ENCODE measurements around the gene PACSIN1.
A peak's percentile ranks its signal among the peaks of the same experiment; 100 is the strongest.

PACSIN1 gene

DNA sequence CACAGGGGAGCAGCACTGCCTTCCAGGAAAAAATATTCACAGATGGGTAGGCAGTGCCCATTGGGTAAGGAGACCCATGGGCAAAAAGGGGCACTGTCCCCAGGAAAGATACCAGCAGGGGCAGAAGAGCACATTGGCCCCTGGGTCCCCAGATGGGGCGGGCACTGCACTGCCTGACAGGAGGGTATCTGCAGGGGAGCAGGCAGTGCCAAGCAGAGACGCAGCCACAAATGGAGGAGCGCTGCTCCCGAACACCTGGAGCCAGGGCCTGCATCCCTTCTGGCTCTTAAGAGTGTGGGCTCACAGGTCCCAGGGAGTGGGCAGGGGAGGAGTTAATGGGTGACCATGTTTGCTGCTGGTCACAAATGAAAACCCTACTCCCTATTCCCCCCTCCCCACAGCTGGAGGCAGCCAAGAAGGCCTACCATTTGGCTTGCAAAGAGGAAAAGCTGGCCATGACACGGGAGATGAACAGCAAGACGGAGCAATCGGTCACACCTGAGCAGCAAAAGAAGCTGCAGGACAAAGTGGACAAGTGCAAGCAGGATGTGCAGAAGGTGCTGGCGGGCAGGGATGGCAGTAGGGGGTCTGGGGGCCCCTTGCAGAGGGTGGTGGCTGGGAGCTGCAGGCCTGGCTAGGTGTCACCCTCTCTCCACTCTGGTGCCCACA lies 63.3 kb downstream of the PACSIN1 start:
- no peak overlapping the region for H3K4ac ChIP-seq (ENCODE audit: low read depth in 1 of 2, low read length in 2 of 2)
- no peak for DNase-seq
- no peak overlapping the region for H3K14ac ChIP-seq (ENCODE audit: low read length in 2 of 2)
- no peak overlapping the region for H2AK5ac ChIP-seq (ENCODE audit: low read length, severe bottlenecking)
- no peak overlapping the region for H3K9ac ChIP-seq (ENCODE audit: low read length)
- no peak overlapping the region for H2BK5ac ChIP-seq (ENCODE audit: low read depth, low read length, poor library complexity, severe bottlenecking)
- 84% methylated on average over 6 of the region's 8 CpGs for WGBS
- H4K8ac ChIP-seq (ENCODE audit: low read length): no peak overlapping the region
- peak overlapping the region in 1 of 2 experiments; percentile 27 for H3K23ac ChIP-seq (ENCODE audit: low read length in 2 of 2)
- no peak overlapping the region for H2AFZ ChIP-seq (ENCODE audit: low read depth, low read length)
- no peaks in the 10 kb centered on the region for H3K36me3 ChIP-seq (ENCODE audit: control insufficient read depth in 1 of 2, insufficient read depth in 2 of 2, low read depth in 1 of 2, low read length in 2 of 2)
- no peak overlapping the region for H2BK12ac ChIP-seq (ENCODE audit: low read length in 2 of 2)
- H4K91ac ChIP-seq (ENCODE audit: low read length): no peak overlapping the region
- no peak overlapping the region for H2BK15ac ChIP-seq (ENCODE audit: low read depth, poor library complexity, severe bottlenecking)
- H3K18ac ChIP-seq (ENCODE audit: low read depth in 1 of 2, low read length in 2 of 2): no peak overlapping the region
- H3K9me3 ChIP-seq (ENCODE audit: control insufficient read depth, low read length): no peaks in the 10 kb centered on the region
- H3K27me3 ChIP-seq (ENCODE audit: control insufficient read depth in 1 of 2, insufficient read depth in 1 of 2, low read length in 2 of 2): peaks cover 16 to 42% of the 10 kb centered on the region in 2 experiments
- no peak overlapping the region for H3K4me3 ChIP-seq (ENCODE audit: insufficient read depth in 1 of 2, low read depth in 1 of 2, low read length in 2 of 2)
- H2BK120ac ChIP-seq (ENCODE audit: low read depth, low read length): no peak overlapping the region
- no peaks in the 10 kb centered on the region for H3K79me1 ChIP-seq (replicated peaks; ENCODE audit: low read length, poor library complexity, severe bottlenecking)
- H3K4me1 ChIP-seq (ENCODE audit: control insufficient read depth, insufficient read depth, low read depth, low read length): peaks cover 9% of the 10 kb centered on the region
- H3K4me2 ChIP-seq (ENCODE audit: low read length, poor library complexity, severe bottlenecking): no peak overlapping the region
- H3K27ac ChIP-seq (ENCODE audit: low read length, poor library complexity, severe bottlenecking): no peak overlapping the region

DNA sequence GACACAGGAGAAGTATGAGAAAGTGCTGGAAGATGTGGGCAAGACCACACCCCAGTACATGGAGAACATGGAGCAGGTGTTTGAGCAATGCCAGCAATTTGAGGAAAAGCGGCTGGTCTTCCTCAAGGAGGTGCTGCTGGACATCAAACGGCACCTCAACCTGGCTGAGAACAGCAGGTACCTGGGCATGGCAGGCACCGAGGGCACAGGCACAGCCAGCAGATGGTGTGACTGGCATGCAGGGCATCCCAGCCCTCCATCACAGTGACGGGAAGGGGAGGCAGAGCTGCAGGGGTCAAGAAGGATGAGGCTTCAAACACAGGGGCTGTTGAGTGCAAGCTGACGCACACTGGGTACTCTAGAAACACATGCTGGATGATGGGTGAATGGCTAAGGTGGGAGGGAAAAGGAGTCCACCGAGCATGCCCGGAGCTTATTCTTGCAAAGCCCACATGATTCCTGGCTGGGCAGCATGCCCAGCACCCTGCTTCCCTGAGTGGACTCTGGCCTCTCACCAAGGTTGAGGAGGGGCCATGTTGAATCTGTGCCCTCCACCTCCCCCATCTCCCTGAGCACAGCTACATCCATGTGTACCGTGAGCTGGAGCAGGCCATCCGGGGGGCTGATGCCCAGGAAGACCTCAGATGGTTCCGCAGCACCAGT lies 63.9 kb downstream of the PACSIN1 start:
- Histone ChIP-seq H3K9ac (ENCODE audit: low read length) (no peak overlapping the region), H3K27ac (ENCODE audit: low read length, poor library complexity, severe bottlenecking) (no peak overlapping the region), H2AFZ (ENCODE audit: low read depth, low read length) (no peak overlapping the region), H3K9me3 (ENCODE audit: control insufficient read depth, low read length) (no peaks in the 10 kb centered on the region), H3K27me3 (ENCODE audit: control insufficient read depth in 1 of 2, insufficient read depth in 1 of 2, low read length in 2 of 2) (peaks cover 16 to 42% of the 10 kb centered on the region in 2 experiments), H3K4me1 (ENCODE audit: control insufficient read depth, insufficient read depth, low read depth, low read length) (peaks cover 9% of the 10 kb centered on the region), H2AK5ac (ENCODE audit: low read length, severe bottlenecking) (no peak overlapping the region), H3K4ac (ENCODE audit: low read depth in 1 of 2, low read length in 2 of 2) (no peak overlapping the region), H3K14ac (ENCODE audit: low read length in 2 of 2) (no peak overlapping the region), H4K8ac (ENCODE audit: low read length) (no peak overlapping the region), H2BK12ac (ENCODE audit: low read length in 2 of 2) (no peak overlapping the region), H3K23ac (ENCODE audit: low read length in 2 of 2) (no peak overlapping the region), H2BK120ac (ENCODE audit: low read depth, low read length) (no peak overlapping the region), H3K4me2 (ENCODE audit: low read length, poor library complexity, severe bottlenecking) (no peak overlapping the region), H3K18ac (ENCODE audit: low read depth in 1 of 2, low read length in 2 of 2) (no peak overlapping the region), H2BK15ac (ENCODE audit: low read depth, poor library complexity, severe bottlenecking) (no peak overlapping the region), H2BK5ac (ENCODE audit: low read depth, low read length, poor library complexity, severe bottlenecking) (no peak overlapping the region), H3K79me1 (replicated peaks; ENCODE audit: low read length, poor library complexity, severe bottlenecking) (no peaks in the 10 kb centered on the region), H3K4me3 (ENCODE audit: insufficient read depth in 1 of 2, low read depth in 1 of 2, low read length in 2 of 2) (no peak overlapping the region), H3K36me3 (ENCODE audit: control insufficient read depth in 1 of 2, insufficient read depth in 2 of 2, low read depth in 1 of 2, low read length in 2 of 2) (no peaks in the 10 kb centered on the region), H4K91ac (ENCODE audit: low read length) (peak overlapping the region; percentile 43)
- no peak for DNase-seq
- 86% methylated on average over 9 of the region's 10 CpGs for WGBS

DNA sequence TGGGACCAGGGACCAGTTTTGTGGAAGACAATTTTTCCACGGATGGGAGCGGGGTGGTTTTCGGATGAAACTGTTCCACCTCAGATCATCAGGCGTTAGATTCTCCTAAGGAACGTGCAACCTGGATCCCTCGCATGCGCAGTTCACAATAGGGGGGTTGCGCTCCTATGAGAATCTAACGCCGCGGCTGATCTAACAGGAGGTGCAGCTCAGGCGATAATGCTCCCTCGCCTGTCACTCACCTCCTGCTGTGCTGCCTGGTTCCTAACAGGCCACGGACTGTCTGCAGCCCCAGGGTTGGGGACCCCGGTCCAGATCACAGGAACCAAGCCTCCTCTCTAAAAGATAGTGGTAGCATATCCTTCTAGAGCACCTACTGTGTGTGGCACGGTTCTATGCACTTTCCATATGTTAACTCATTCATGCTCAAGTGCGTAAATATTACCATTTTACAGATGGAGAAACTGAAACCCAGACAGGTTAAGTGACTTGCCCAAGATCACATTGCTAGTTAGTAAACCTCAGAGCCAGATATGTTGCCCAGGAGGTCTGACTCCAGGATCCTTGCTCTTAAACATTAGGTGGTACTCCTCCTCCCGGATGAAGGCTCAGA lies 65.0 kb downstream of the PACSIN1 start:
- H3K14ac ChIP-seq (ENCODE audit: low read length in 2 of 2): no peak overlapping the region
- 91% methylated on average over 18 of the region's 18 CpGs for WGBS
- DNase-seq: no peak
- H2BK5ac ChIP-seq (ENCODE audit: low read depth, low read length, poor library complexity, severe bottlenecking): no peak overlapping the region
- H3K4ac ChIP-seq (ENCODE audit: low read depth in 1 of 2, low read length in 2 of 2): no peak overlapping the region
- H4K8ac ChIP-seq (ENCODE audit: low read length): no peak overlapping the region
- H3K27me3 ChIP-seq (ENCODE audit: control insufficient read depth in 1 of 2, insufficient read depth in 1 of 2, low read length in 2 of 2): peaks cover 16 to 44% of the 10 kb centered on the region in 2 experiments
- no peak overlapping the region for H3K4me3 ChIP-seq (ENCODE audit: insufficient read depth in 1 of 2, low read depth in 1 of 2, low read length in 2 of 2)
- H3K18ac ChIP-seq (ENCODE audit: low read depth in 1 of 2, low read length in 2 of 2): no peak overlapping the region
- no peak overlapping the region for H4K91ac ChIP-seq (ENCODE audit: low read length)
- no peak overlapping the region for H3K4me2 ChIP-seq (ENCODE audit: low read length, poor library complexity, severe bottlenecking)
- no peaks in the 10 kb centered on the region for H3K36me3 ChIP-seq (ENCODE audit: control insufficient read depth in 1 of 2, insufficient read depth in 2 of 2, low read depth in 1 of 2, low read length in 2 of 2)
- H3K27ac ChIP-seq (ENCODE audit: low read length, poor library complexity, severe bottlenecking): no peak overlapping the region
- H2AK5ac ChIP-seq (ENCODE audit: low read length, severe bottlenecking): no peak overlapping the region
- no peaks in the 10 kb centered on the region for H3K9me3 ChIP-seq (ENCODE audit: control insufficient read depth, low read length)
- no peak overlapping the region for H3K23ac ChIP-seq (ENCODE audit: low read length in 2 of 2)
- H2BK120ac ChIP-seq (ENCODE audit: low read depth, low read length): no peak overlapping the region
- H3K4me1 ChIP-seq (ENCODE audit: control insufficient read depth, insufficient read depth, low read depth, low read length): peaks cover 9% of the 10 kb centered on the region
- H2BK15ac ChIP-seq (ENCODE audit: low read depth, poor library complexity, severe bottlenecking): no peak overlapping the region
- H3K9ac ChIP-seq (ENCODE audit: low read length): no peak overlapping the region
- H2AFZ ChIP-seq (ENCODE audit: low read depth, low read length): no peak overlapping the region
- H2BK12ac ChIP-seq (ENCODE audit: low read length in 2 of 2): no peak overlapping the region
- H3K79me1 ChIP-seq (replicated peaks; ENCODE audit: low read length, poor library complexity, severe bottlenecking): no peaks in the 10 kb centered on the region

DNA sequence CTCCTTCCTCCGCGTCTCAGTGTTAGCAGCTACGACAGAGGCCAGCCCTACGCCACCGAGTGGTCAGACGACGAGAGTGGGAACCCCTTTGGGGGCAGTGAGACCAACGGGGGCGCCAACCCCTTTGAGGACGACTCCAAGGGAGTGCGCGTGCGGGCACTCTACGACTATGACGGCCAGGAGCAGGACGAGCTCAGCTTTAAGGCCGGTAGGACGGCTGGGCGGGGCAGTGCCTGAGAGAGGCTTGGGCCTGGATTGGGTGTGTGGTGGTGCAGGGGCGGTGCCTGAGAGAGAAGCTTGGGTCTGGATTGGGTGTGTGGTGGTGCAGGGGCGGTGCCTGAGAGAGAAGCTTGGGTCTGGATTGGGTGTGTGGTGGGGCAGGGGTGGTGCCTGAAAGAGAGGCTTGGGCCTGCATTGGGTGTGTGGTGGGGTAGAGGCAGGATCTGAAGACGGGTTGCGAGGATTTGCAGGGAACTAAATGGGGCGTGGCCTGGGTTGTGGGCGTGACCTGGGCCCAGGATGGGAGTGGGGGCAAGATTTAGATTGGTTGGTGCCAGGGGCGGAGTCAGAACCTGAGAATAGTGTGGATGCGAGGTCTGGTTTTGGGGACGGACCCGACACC lies 65.8 kb downstream of the PACSIN1 start:
- H2AFZ ChIP-seq (ENCODE audit: low read depth, low read length): no peak overlapping the region
- no peak overlapping the region for H2BK5ac ChIP-seq (ENCODE audit: low read depth, low read length, poor library complexity, severe bottlenecking)
- H3K23ac ChIP-seq (ENCODE audit: low read length in 2 of 2): no peak overlapping the region
- H3K4me1 ChIP-seq (ENCODE audit: control insufficient read depth, insufficient read depth, low read depth, low read length): peaks cover 9% of the 10 kb centered on the region
- H3K4me3 ChIP-seq (ENCODE audit: insufficient read depth in 1 of 2, low read depth in 1 of 2, low read length in 2 of 2): no peak overlapping the region
- no peak overlapping the region for H3K4ac ChIP-seq (ENCODE audit: low read depth in 1 of 2, low read length in 2 of 2)
- no peak overlapping the region for H2BK12ac ChIP-seq (ENCODE audit: low read length in 2 of 2)
- H3K79me1 ChIP-seq (replicated peaks; ENCODE audit: low read length, poor library complexity, severe bottlenecking): no peaks in the 10 kb centered on the region
- no peak overlapping the region for H3K27ac ChIP-seq (ENCODE audit: low read length, poor library complexity, severe bottlenecking)
- WGBS: 80% methylated on average over 29 of the region's 29 CpGs
- H4K8ac ChIP-seq (ENCODE audit: low read length): no peak overlapping the region
- H3K18ac ChIP-seq (ENCODE audit: low read depth in 1 of 2, low read length in 2 of 2): no peak overlapping the region
- no peak overlapping the region for H3K14ac ChIP-seq (ENCODE audit: low read length in 2 of 2)
- H3K9me3 ChIP-seq (ENCODE audit: control insufficient read depth, low read length): no peaks in the 10 kb centered on the region
- no peak for DNase-seq
- H3K4me2 ChIP-seq (ENCODE audit: low read length, poor library complexity, severe bottlenecking): no peak overlapping the region
- no peak overlapping the region for H4K91ac ChIP-seq (ENCODE audit: low read length)
- H3K36me3 ChIP-seq (ENCODE audit: control insufficient read depth in 1 of 2, insufficient read depth in 2 of 2, low read depth in 1 of 2, low read length in 2 of 2): no peaks in the 10 kb centered on the region
- H3K9ac ChIP-seq (ENCODE audit: low read length): peak overlapping the region; percentile 45
- H2AK5ac ChIP-seq (ENCODE audit: low read length, severe bottlenecking): no peak overlapping the region
- peaks cover 16 to 49% of the 10 kb centered on the region in 2 experiments for H3K27me3 ChIP-seq (ENCODE audit: control insufficient read depth in 1 of 2, insufficient read depth in 1 of 2, low read length in 2 of 2)
- no peak overlapping the region for H2BK15ac ChIP-seq (ENCODE audit: low read depth, poor library complexity, severe bottlenecking)
- H2BK120ac ChIP-seq (ENCODE audit: low read depth, low read length): no peak overlapping the region

Data from mesenchymal stem cell (in vitro differentiated cells and primary cell).